ENCODE data around the gene PLAAT2.
"Not testable (repeated sequence)": the region's sequence is repeated elsewhere in the genome, so short reads cannot be mapped to it uniquely, and the experiment has no call there.

PLAAT2 gene

GRCh38 chr11:63574856-63575602 is 11.8 kb upstream of the PLAAT2 start:
- DNase-seq = no peak

GRCh38 chr11:63573881-63574855 is 11.0 kb upstream of the PLAAT2 start:
- DNase-seq = peak in 2 of 3 experiments; percentile 16 to 42

GRCh38 chr11:63572026-63572688 is 9.0 kb upstream of the PLAAT2 start:
- DNase-seq = no peak

- no peak for DNase-seq
These were observed 6.4 kb upstream of the PLAAT2 start for GRCh38 chr11:63569570-63569969.

GRCh38 chr11:63567044-63567840 is 4.1 kb upstream of the PLAAT2 start:
- peak in 1 of 3 experiments; percentile 37 for DNase-seq

GRCh38 chr11:63564784-63565350 is 1.7 kb upstream of the PLAAT2 start:
- no peak for DNase-seq

- DNase-seq = peak; percentile 14 to 76 (median 33)
These were observed 1.0 kb upstream of the PLAAT2 start for GRCh38 chr11:63564056-63564774.

- no peak for DNase-seq
These were observed 2.5 kb downstream of the PLAAT2 start for GRCh38 chr11:63560506-63561180.

GRCh38 chr11:63558459-63559157 is 4.6 kb downstream of the PLAAT2 start:
- no peak for DNase-seq

- no peak for DNase-seq
These were observed 5.6 kb downstream of the PLAAT2 start for GRCh38 chr11:63557570-63557969.

- no peak for DNase-seq
These were observed 6.7 kb downstream of the PLAAT2 start for GRCh38 chr11:63556404-63557013.

GRCh38 chr11:63554877-63555223 is 8.3 kb downstream of the PLAAT2 start:
- DNase-seq = no peak

GRCh38 chr11:63553759-63554158 is 9.4 kb downstream of the PLAAT2 start:
- no peak for DNase-seq

GRCh38 chr11:63552921-63553320 is 10.3 kb downstream of the PLAAT2 start:
- DNase-seq = no peak

- no peak for DNase-seq
These were observed 11.3 kb downstream of the PLAAT2 start for GRCh38 chr11:63551889-63552266.

- DNase-seq = no peak
These were observed 11.9 kb downstream of the PLAAT2 start for GRCh38 chr11:63551091-63551888.

GRCh38 chr11:63550156-63550700 is 13.0 kb downstream of the PLAAT2 start:
- DNase-seq = not testable (repeated sequence)

GRCh38 chr11:63549411-63549810 is 13.8 kb downstream of the PLAAT2 start:
- DNase-seq = no peak

- DNase-seq = no peak
These were observed 15.0 kb downstream of the PLAAT2 start for GRCh38 chr11:63548178-63548577.
